ENCODE data around the gene BAX.

Gene BAX

GRCh38 chr19:48961673-48962028, 7.0 kb downstream of the BAX start:
- DNase-seq (ENCODE audit: low read depth in 1 of 2, low spot score in 1 of 2) = no peak

- DNase-seq (ENCODE audit: low read depth in 1 of 2, low spot score in 1 of 2) = no peak
These were observed 7.6 kb downstream of the BAX start for GRCh38 chr19:48962029-48962848.

- DNase-seq (ENCODE audit: low read depth in 1 of 2, low spot score in 1 of 2) = no peak
These were observed 8.1 kb downstream of the BAX start for GRCh38 chr19:48962849-48963165.

- DNase-seq (ENCODE audit: low read depth in 1 of 2, low spot score in 1 of 2) = peak in 1 of 2 donors; percentile 55
These were observed 8.9 kb downstream of the BAX start for GRCh38 chr19:48963371-48964204.

- no peak for DNase-seq (ENCODE audit: low read depth in 1 of 2, low spot score in 1 of 2)
These were observed 9.7 kb downstream of the BAX start for GRCh38 chr19:48964205-48965039.

- peak; percentile 72 to 87 for DNase-seq (ENCODE audit: low read depth in 1 of 2, low spot score in 1 of 2)
These were observed 10.5 kb downstream of the BAX start, which contains the start of gene FTL for GRCh38 chr19:48965040-48965805. Gene FTL, plus strand, starts transcription at chr19:48965309. Its CDS starts 199 bp downstream, at chr19:48965508.

- peak; percentile 84 to 86 for DNase-seq (ENCODE audit: low read depth in 1 of 2, low spot score in 1 of 2)
These were observed 11.3 kb downstream of the BAX start for GRCh38 chr19:48965806-48966540.

GRCh38 chr19:48966541-48967345, 12.1 kb downstream of the BAX start:
- no peak for DNase-seq (ENCODE audit: low read depth in 1 of 2, low spot score in 1 of 2)

- no peak for DNase-seq (ENCODE audit: low read depth in 1 of 2, low spot score in 1 of 2)
These were observed 12.9 kb downstream of the BAX start for GRCh38 chr19:48967346-48968178.

GRCh38 chr19:48968179-48968661, 13.5 kb downstream of the BAX start:
- DNase-seq (ENCODE audit: low read depth in 1 of 2, low spot score in 1 of 2) = no peak

- no peak for DNase-seq (ENCODE audit: low read depth in 1 of 2, low spot score in 1 of 2)
These were observed 14.1 kb downstream of the BAX start for GRCh38 chr19:48968813-48969218.

GRCh38 chr19:48969276-48970138, 14.8 kb downstream of the BAX start:
- DNase-seq (ENCODE audit: low read depth in 1 of 2, low spot score in 1 of 2) = no peak

- no peak for DNase-seq (ENCODE audit: low read depth in 1 of 2, low spot score in 1 of 2)
These were observed 15.6 kb downstream of the BAX start for GRCh38 chr19:48970139-48970766.

GRCh38 chr19:48970923-48971395, 16.3 kb downstream of the BAX start:
- DNase-seq (ENCODE audit: low read depth in 1 of 2, low spot score in 1 of 2) = peak; percentile 69 to 70

GRCh38 chr19:48975947-48976847, 21.5 kb downstream of the BAX start:
- DNase-seq (ENCODE audit: low read depth in 1 of 2, low spot score in 1 of 2) = no peak

GRCh38 chr19:48977061-48977460, 22.4 kb downstream of the BAX start:
- DNase-seq (ENCODE audit: low read depth in 1 of 2, low spot score in 1 of 2) = no peak

Measured in activated CD4-positive, alpha-beta T cell treated with anti-CD3 and anti-CD28 coated beads, Interleukin-2, amount 50 U/mL, for 24 hours (primary cell).